Endodermal cell (in vitro differentiated cells): ENCODE measurements around the gene PARD3B. TPM values are rescaled to one million over a fixed set of nuclear protein-coding genes. Genes with fewer than 3 reads are reported as not detected.

ENCODE experiments used
- DNase-seq: peaks from one replicate; pipeline ENCODE4 v3.0.0-alpha.2; 2017
- H3K27ac ChIP-seq: 2 replicates; pipeline ENCODE4 v1.5.1; 2013; ENCODE audit warnings: mild to moderate bottlenecking, low read depth, low read length, moderate library complexity
- H3K27me3 ChIP-seq: 2 replicates; pipeline ENCODE4 v1.6.1; 2013; ENCODE audit warnings: mild to moderate bottlenecking, low read length, moderate library complexity; ENCODE audit not compliant: insufficient read depth, control insufficient read depth, poor library complexity, severe bottlenecking
- H3K36me3 ChIP-seq: 2 replicates; pipeline ENCODE4 v1.7.0; 2013; ENCODE audit warnings: mild to moderate bottlenecking, low read length, moderate library complexity; ENCODE audit not compliant: control insufficient read depth, insufficient read depth
- H3K4me1 ChIP-seq: one replicate; pipeline ENCODE4 v1.7.0; 2013; ENCODE audit warnings: low read length; ENCODE audit not compliant: control insufficient read depth, insufficient read depth
- H3K4me3 ChIP-seq: 2 replicates; pipeline ENCODE4 v1.5.1; 2013; ENCODE audit warnings: mild to moderate bottlenecking, low read length, moderate library complexity
- H3K9ac ChIP-seq: 2 replicates; pipeline ENCODE4 v1.6.1; 2013; ENCODE audit warnings: mild to moderate bottlenecking, low read length, moderate library complexity; ENCODE audit not compliant: poor library complexity, severe bottlenecking; ENCODE audit errors: extremely low read depth
- H3K9me3 ChIP-seq: 2 replicates; pipeline ENCODE4 v1.6.1; 2013; ENCODE audit warnings: mild to moderate bottlenecking, low read length, moderate library complexity; ENCODE audit not compliant: control insufficient read depth
- H3K27ac Mint-ChIP-seq: 2 replicates; pipeline ENCODE4 v1.8.0; 2020; ENCODE audit warnings: mixed read lengths
- H3K27me3 Mint-ChIP-seq: 2 replicates; pipeline ENCODE4 v1.8.0; 2021; ENCODE audit warnings: mild to moderate bottlenecking, mixed read lengths; ENCODE audit not compliant: insufficient read depth
- H3K36me3 Mint-ChIP-seq: 2 replicates; pipeline ENCODE4 v1.8.0; 2020; ENCODE audit warnings: low read depth, mixed read lengths
- H3K4me1 Mint-ChIP-seq: 2 replicates; pipeline ENCODE4 v1.8.0; 2020; ENCODE audit warnings: mixed read lengths
- H3K4me3 Mint-ChIP-seq: 2 replicates; pipeline ENCODE4 v1.8.0; 2020; ENCODE audit warnings: mild to moderate bottlenecking, moderate library complexity, mixed read lengths
- H3K9me3 Mint-ChIP-seq: 2 replicates; pipeline ENCODE4 v1.8.0; 2020; ENCODE audit warnings: mild to moderate bottlenecking, mixed read lengths
- WGBS, 2 experiments: methylation state at CpG; one replicate each; pipeline versions ENCODE4 v1.1.5 to v1.1.7; 2013; ENCODE audit warnings: missing lambda C conversion rate in 2 of 2, mixed read lengths in 1 of 2; ENCODE audit not compliant: insufficient coverage in 1 of 2, insufficient read length in 1 of 2; 5-methylcytosine and 5-hydroxymethylcytosine counted together
- total RNA-seq, 2 donors: library from RNA; stranded (reverse); fragmentation: NEBNext Ultra II Directional in 1 of 2; extraction: Animal tissue kit (Norgen Biotek cat#: 25700) in 1 of 2; gene quantifications; 2 replicates in 1 of 2; 3 replicates in 1 of 2; pipeline ENCODE4 v1.2.1, GENCODE V29; 2021
- TF ChIP-seq, protein P1 (sequence below): fragments of 200-600 bp; sonication (generic); conservative IDR thresholded peaks from 2 replicates; pipeline ENCODE4 v1.5.0; 2021; ENCODE audit warnings: antibody characterized with exemption, mild to moderate bottlenecking

PARD3B gene
- total RNA-seq, 2 donors from 2014 or later = 2.5 to 5.6 TPM

DNA sequence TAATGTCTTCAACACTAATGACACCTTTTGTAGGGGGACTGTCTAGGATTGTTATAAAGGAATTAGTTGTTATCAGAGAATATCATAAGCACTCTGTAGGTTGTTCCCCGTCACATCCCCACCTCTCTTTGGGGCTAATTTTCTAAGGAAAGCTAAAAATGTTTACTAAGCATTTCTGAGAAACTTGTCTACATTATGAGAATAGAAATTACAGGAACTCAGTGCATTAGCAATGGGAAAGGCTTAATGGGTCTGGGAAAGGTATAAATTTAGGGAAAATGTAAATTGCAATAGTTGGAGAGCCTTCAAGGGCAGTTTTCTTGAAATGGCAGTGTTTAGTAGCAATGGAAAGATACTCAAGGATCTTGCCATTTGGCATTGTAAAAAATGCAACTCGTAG lies 879.8 kb downstream of the PARD3B start:
- Mint-ChIP-seq H3K4me1 (peaks cover 13% of the 10 kb centered on the region), H3K4me3 (no peak overlapping the region), H3K27ac (no peak overlapping the region), H3K27me3 (no peaks in the 10 kb centered on the region), H3K9me3 (no peaks in the 10 kb centered on the region), H3K36me3 (no peaks in the 10 kb centered on the region)
- no peaks in the 10 kb centered on the region for H3K36me3 ChIP-seq
- no peak for DNase-seq
- H3K9me3 ChIP-seq = no peaks in the 10 kb centered on the region
- peaks cover 5% of the 10 kb centered on the region for H3K4me1 ChIP-seq
- 86 to 92% methylated on average over 1 to 2 of the region's 2 CpGs for WGBS, 2 experiments
- no peak overlapping the region for H3K27ac ChIP-seq
- H3K9ac ChIP-seq = no peak overlapping the region
- no peak overlapping the region for H3K4me3 ChIP-seq
- TF ChIP-seq, protein P1, sequence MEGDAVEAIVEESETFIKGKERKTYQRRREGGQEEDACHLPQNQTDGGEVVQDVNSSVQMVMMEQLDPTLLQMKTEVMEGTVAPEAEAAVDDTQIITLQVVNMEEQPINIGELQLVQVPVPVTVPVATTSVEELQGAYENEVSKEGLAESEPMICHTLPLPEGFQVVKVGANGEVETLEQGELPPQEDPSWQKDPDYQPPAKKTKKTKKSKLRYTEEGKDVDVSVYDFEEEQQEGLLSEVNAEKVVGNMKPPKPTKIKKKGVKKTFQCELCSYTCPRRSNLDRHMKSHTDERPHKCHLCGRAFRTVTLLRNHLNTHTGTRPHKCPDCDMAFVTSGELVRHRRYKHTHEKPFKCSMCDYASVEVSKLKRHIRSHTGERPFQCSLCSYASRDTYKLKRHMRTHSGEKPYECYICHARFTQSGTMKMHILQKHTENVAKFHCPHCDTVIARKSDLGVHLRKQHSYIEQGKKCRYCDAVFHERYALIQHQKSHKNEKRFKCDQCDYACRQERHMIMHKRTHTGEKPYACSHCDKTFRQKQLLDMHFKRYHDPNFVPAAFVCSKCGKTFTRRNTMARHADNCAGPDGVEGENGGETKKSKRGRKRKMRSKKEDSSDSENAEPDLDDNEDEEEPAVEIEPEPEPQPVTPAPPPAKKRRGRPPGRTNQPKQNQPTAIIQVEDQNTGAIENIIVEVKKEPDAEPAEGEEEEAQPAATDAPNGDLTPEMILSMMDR = no peak
- H3K27me3 ChIP-seq = no peaks in the 10 kb centered on the region

DNA sequence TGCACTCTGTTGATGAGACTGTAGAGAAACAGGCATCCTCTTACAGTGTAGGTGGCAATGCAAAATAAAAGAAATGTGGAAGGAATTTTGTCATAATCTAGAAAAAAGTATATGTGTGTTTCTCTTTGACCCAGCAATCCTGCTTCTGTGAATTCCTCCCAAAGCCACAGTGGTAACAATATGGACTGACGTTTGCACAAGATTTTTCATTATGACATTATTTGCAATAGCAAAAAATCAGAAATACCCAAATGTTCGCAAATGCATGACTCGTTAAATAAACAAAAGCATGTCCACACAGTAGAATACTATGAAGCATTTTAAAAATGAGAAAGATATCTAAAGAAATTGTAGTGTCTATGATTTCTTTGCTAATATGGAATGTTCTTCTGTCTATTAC lies 881.8 kb downstream of the PARD3B start:
- no peaks in the 10 kb centered on the region for H3K36me3 ChIP-seq
- H3K9me3 Mint-ChIP-seq = no peaks in the 10 kb centered on the region
- H3K9me3 ChIP-seq = no peaks in the 10 kb centered on the region
- H3K27me3 Mint-ChIP-seq = no peaks in the 10 kb centered on the region
- no peaks in the 10 kb centered on the region for H3K27me3 ChIP-seq
- H3K4me3 Mint-ChIP-seq = no peak overlapping the region
- no peaks in the 10 kb centered on the region for H3K36me3 Mint-ChIP-seq
- 88 to 100% methylated on average over 1 to 3 of the region's 3 CpGs for WGBS, 2 experiments
- no peak overlapping the region for H3K9ac ChIP-seq
- TF ChIP-seq, protein P1 = no peak
- no peak overlapping the region for H3K4me3 ChIP-seq
- DNase-seq = no peak
- peaks cover 5% of the 10 kb centered on the region for H3K4me1 ChIP-seq
- peaks cover 13% of the 10 kb centered on the region for H3K4me1 Mint-ChIP-seq
- H3K27ac Mint-ChIP-seq = no peak overlapping the region
- no peak overlapping the region for H3K27ac ChIP-seq

DNA sequence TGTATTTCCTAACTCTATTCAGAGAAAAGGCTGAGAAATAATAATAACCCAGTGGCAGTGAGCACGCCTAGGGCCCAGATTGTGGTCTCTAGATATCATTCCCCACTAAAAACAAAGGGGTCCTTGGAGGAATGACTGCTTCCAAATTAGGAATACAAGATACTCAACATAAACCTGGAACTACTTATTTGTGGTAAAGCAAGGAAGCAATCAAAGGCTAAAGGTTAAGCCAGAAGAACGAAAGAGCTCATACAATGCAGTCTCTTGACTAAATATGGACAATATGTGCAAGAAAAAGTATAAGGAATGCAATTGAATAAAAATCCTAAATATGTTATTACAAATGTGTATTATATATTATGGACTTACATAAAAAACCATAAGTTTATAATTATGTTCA lies 883.5 kb downstream of the PARD3B start:
- Mint-ChIP-seq H3K4me3 (no peak overlapping the region), H3K4me1 (peaks cover 13% of the 10 kb centered on the region), H3K9me3 (no peaks in the 10 kb centered on the region), H3K36me3 (no peaks in the 10 kb centered on the region), H3K27ac (no peak overlapping the region), H3K27me3 (no peaks in the 10 kb centered on the region)
- TF ChIP-seq, protein P1 = no peak
- no peak for DNase-seq
- H3K4me3 ChIP-seq = no peak overlapping the region
- H3K4me1 ChIP-seq = peaks cover 5% of the 10 kb centered on the region
- H3K27me3 ChIP-seq = no peaks in the 10 kb centered on the region
- H3K27ac ChIP-seq = no peak overlapping the region
- 80 to 100% methylated on average over 1 to 2 of the region's 2 CpGs for WGBS, 2 experiments
- H3K9ac ChIP-seq = no peak overlapping the region
- no peaks in the 10 kb centered on the region for H3K36me3 ChIP-seq
- no peaks in the 10 kb centered on the region for H3K9me3 ChIP-seq
